GM03348 (cell line): ENCODE data around the gene GAD1.
A peak's percentile ranks its signal among the peaks of the same experiment; 100 is the strongest.

ENCODE experiments used
- DNase-seq: peaks from one replicate; pipeline ENCODE4 v3.0.0; 2012; ENCODE audit warnings: low spot score

The GAD1 gene

GRCh38 chr2:170895023-170895757 is 78.5 kb downstream of the GAD1 start:
- DNase-seq: peak; percentile 45

DNA sequence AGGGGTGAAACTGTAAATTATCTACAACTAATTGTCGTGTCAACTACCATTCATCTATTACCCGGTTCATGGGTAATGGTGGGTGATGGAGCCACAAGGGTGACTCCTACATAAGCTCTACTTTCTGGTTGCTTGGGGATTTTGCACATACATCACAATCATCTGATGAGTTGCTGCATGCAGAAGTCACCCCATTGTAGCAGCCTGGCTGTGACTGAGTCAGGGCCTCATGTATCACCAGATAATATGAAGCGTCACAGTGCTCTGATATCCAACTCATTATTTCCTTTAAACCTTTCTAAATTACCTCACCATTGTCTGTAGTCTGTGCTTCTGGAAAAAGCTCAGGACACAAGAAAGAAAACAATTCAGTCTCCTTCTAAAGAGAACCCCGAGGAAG is 79.9 kb downstream of the GAD1 start:
- DNase-seq: no peak

- no peak for DNase-seq
Measured at GRCh38 chr2:170897108-170897507, 80.4 kb downstream of the GAD1 start.

GRCh38 chr2:170905864-170906263 is 89.2 kb downstream of the GAD1 start:
- DNase-seq: no peak
